RCC 7860 (cell line): ENCODE measurements around the gene RNF121.

Source experiments
- DNase-seq: peaks from one replicate; pipeline ENCODE4 v3.0.0-alpha.2; 2015; ENCODE audit warnings: low spot score
- FAIRE-seq: peaks from 2 replicates; lab custom pipeline; 2012; peaks lifted over from hg19 to GRCh38; lab: Jason Lieb, UNC

Gene RNF121

GRCh38 chr11:71933141-71933933 lies 4.5 kb downstream of the RNF121 start:
- no peak for DNase-seq
- FAIRE-seq = no peak

DNA sequence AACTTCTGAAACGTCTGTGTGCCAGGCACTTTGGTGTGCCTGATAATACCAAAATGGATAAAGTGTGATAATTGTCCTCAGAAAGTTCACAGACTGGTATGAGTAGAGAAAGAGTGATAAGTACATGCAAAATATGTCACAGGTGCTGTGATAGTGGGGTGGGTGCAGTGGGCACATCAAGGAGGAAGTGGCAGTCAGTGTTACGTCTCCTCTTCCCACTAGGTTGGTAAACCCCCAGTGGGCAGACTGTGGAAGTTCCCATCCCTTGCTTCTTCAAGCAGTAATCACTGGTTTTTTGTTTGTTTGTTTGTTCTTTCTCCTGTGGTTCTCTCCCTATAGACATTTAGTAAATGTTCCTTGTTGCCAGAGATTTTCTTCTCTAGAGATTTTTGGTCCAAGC lies 5.4 kb downstream of the RNF121 start:
- DNase-seq = no peak

DNA sequence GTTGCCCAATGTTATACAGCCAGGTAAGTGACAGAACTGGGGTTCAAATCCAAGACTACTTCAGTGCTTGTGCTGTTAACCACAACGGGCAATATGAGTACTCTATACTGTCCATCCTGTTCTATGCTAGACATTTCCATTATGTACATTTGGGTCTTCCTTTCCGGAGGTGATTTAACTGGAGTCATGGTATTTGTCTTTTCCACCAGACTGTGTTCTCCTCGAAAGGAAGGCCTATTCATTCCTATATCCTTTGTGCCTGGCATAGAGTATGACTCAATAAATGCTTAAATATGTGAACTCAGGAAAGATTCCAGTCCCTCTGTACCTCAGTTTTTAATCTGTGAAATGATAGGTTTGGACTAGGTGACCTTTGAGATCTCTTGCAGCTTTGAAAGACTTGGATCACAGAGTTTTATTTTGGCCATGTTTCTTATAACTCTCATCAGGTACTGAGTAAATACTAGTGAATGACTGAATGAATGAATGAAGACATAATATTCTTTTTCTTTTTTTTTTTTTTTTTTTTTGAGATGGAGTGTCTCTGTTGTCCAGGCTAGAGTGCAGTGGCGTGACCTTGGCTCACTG lies 6.6 kb downstream of the RNF121 start:
- FAIRE-seq (no peak), DNase-seq (no peak)

More for the DNA sequence above, 5.4 kb downstream of the RNF121 start:
- no peak for FAIRE-seq

DNA sequence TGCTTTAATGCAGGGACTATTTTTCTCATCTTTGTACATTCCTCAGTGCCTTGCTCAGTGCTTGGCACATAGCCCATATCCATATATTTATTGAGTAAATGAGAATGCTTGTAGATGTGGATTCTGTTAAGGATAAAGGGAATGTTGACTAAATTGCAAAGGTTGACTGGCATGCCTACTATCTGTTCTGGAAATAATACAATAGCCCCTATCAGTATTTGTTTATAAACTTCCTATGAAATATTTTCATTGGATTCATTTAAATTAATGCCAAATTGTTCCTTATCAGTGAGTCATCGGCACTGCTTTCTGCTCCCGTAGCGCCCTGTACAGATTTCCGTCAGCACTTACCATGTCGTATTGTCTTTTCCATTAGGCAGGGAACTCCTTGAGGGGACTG lies 8.0 kb downstream of the RNF121 start:
- FAIRE-seq (no peak), DNase-seq (no peak)

- no peak for DNase-seq
- FAIRE-seq = no peak
Observed at GRCh38 chr11:71937826-71938225, 9.0 kb downstream of the RNF121 start.

- FAIRE-seq (no peak), DNase-seq (no peak)
Observed at GRCh38 chr11:71940561-71941219, 11.8 kb downstream of the RNF121 start.

GRCh38 chr11:71946144-71946571 lies 17.3 kb downstream of the RNF121 start:
- peak; percentile 88 for DNase-seq
- FAIRE-seq = peak; percentile 86

DNA sequence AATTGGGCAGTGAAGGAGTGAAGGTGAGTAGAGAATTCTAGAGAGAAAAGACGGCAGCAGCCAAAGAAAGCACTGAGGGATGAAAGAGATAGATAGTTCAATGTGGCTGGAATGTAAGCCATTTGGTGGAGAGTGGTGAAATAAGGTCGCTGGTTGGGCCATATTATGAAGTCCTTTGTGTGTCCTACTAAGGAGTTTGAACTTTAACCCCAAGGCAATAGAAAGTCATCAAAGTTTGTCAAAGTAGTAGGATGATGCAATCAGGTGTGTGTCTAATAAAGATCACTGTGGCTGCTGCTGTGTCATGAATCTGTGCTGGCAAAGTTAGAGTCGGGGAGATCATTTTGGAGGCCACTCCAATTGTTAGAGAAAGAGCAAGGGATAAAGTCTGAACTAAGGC lies 18.7 kb downstream of the RNF121 start:
- FAIRE-seq (no peak), DNase-seq (peak; percentile 25)

GRCh38 chr11:71948314-71949027 lies 19.6 kb downstream of the RNF121 start:
- peak; percentile 24 for FAIRE-seq

GRCh38 chr11:71949034-71949433 lies 20.2 kb downstream of the RNF121 start:
- FAIRE-seq (no peak), DNase-seq (no peak)

More at GRCh38 chr11:71948314-71949027, 19.6 kb downstream of the RNF121 start:
- peak; percentile 68 for DNase-seq

- no peak for DNase-seq
- no peak for FAIRE-seq
Observed at GRCh38 chr11:71951741-71952310, 23.0 kb downstream of the RNF121 start.

- DNase-seq (no peak), FAIRE-seq (no peak)
Observed at GRCh38 chr11:71955898-71956456, 27.1 kb downstream of the RNF121 start.

DNA sequence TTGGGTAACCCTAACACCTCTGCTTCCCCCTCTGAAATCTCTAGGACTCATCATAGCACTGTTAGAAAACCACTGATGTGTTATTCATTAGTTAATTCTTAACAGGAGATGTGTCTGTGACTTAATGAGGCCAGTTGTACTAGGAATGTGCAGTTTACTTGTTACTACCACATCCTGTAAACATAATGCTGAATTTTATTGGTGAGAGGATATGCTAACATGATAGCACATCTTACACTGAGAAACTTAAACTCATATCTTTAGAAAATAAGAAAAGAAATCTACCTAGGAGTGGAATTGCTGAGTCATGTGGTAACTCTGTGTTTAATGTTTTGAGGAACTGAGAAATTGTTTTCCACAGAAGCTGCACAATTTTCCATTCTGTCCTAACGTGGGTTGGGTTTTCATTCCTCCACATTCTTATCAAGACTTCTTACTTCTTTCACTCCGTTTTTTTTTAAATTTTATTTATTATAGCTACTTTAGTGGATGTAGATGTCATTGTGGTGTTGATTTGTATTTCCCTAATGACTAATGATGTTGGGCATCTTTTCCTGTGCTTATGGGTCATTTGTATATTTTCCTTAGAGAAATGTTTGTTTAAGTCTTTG lies 33.7 kb downstream of the RNF121 start:
- FAIRE-seq (peak; percentile 87), DNase-seq (peak; percentile 58)

- FAIRE-seq (no peak), DNase-seq (no peak)
Observed at GRCh38 chr11:71963468-71963867, 34.6 kb downstream of the RNF121 start.

DNA sequence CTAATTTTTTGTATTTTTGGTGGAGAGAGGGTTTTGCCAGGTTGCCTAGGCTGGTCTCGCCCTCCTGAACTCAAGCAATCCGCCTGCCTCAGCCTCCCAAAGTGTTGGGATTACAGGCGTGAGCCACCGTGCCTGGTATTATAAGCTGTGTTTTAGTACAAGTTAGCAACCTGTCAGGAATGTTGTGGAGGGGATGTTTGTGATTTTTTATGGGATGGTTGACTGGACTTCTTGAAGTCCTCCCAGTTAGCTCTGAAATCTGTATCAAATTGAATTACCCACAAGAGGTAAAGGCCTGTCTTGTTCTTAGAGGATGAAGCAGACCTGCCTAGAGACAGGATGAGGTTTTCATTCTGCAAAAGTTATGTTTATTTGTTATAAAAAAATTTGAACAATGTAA lies 35.8 kb downstream of the RNF121 start:
- FAIRE-seq (no peak), DNase-seq (no peak)

DNA sequence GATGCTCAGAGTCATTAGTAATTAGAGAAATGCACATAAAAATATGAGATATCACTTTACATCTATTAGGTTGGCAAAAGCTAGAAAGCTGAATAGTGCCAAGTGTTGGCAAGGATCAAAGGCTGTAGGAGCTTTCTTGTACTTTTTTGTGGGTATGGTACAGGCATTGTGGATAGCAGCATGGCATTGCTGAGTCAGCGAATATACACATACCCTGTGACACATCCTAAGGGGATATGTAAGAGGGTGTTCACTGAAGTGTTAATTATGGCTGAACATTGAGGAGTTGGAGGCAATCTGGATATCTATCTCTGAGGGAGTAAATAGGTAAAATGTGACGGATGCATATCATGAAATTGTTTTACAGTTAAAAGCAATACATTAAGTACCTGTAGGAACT lies 42.8 kb downstream of the RNF121 start:
- peak; percentile 16 for DNase-seq
- FAIRE-seq = no peak

DNA sequence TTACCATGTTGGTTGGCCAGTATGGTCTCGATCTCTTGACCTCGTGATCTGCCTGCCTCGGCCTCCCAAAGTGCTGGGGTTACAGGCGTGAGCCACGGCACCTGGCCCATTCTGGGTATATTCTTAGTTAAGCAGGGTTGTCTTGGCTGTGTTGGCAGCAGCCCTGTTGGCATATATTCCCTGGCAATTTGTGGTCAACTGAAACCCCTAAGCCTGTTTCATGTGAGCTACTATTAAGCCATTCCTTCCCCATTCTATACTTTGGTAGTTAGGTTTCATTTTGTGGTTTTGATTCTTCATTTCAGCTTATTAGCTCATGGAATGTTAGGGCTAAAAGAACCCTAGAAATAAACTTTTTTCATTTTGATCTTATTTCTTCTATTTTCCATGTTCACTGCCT lies 47.7 kb downstream of the RNF121 start:
- DNase-seq (no peak), FAIRE-seq (no peak)

DNA sequence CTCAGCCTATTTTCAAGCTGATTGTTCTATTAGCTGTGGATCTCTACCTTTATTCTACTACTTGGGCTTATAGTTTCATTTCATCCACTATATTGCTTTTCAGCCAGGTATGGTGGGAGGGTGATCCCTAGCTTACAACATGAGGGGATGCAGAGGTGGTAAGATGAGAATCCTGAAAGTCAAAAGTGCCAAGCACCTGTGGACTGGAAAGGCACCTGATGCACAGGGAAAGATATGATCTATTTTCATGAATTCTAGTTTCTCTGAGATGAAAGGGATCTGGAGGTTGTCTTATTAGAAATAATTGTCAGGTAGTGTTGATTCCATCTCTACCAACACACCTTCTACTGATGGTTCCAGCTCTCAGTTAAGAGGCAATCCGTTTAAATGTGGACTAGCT lies 48.2 kb downstream of the RNF121 start:
- DNase-seq = no peak
- FAIRE-seq = no peak

DNA sequence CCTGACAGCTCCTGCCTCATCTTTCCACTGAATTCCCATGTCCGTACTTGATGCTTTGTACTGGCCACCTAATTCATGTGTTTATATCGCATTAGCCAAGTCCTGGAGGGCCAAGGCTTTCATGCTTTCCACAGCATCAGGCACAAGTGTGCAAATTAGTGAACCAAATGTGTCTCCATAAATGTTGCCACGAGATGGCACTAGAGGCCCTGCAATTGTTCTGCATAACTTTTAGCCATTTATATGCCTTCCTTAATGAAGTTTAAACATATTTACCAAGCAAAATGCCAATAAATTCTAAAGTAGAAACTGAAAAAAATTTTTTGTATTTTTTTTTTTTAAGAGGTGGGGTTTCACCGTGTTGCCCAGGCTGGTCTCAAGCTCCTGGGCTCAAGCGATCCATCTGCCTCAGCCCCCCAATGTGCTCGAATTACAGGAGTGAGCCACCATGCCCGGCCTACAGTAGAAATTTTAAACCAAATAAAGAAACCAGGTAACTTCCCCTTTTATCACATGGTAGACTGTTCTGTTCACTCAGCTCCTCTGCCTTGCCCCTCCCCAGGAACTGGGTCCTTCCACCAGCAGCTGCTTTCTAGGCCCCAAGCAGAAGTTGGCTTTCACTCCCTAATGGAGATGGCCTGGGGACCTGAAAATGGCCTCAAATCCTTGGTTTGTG lies 49.0 kb downstream of the RNF121 start:
- FAIRE-seq = no peak
- peak; percentile 37 for DNase-seq

GRCh38 chr11:71979094-71979493 lies 50.2 kb downstream of the RNF121 start:
- FAIRE-seq (no peak), DNase-seq (no peak)
